ENCODE data around the gene NR1I3.
"Not testable (repeated sequence)": the region's sequence is repeated elsewhere in the genome, so short reads cannot be mapped to it uniquely, and the experiment has no call there.

- TF ChIP-seq CTCF (conservative IDR thresholded peaks at IDR 0.05); EZH2 (IDR thresholded peaks at IDR 0.05; ENCODE audit: low read depth): not testable (repeated sequence)
Measured at GRCh38 chr1:161250100-161250499, 12.1 kb upstream of the NR1I3 start.

Data from PC-9 (cell line).